GM12892 (cell line): ENCODE data around the gene RNF213.

ENCODE experiments used
- POLR2A ChIP-seq: IDR thresholded peaks from 2 replicates; pipeline ENCODE4 v1.6.1; 2011; ENCODE audit warnings: low read depth, low read length, control low read depth
- POLR2AphosphoS5 ChIP-seq: IDR thresholded peaks from 2 replicates; pipeline ENCODE4 v1.6.1; 2011; ENCODE audit warnings: low read depth, low read length, control low read depth
- TAF1 ChIP-seq: IDR thresholded peaks from 2 replicates; pipeline ENCODE4 v1.6.1; 2011; ENCODE audit warnings: low read depth, mild to moderate bottlenecking, control low read depth, low read length, borderline replicate concordance

DNA sequence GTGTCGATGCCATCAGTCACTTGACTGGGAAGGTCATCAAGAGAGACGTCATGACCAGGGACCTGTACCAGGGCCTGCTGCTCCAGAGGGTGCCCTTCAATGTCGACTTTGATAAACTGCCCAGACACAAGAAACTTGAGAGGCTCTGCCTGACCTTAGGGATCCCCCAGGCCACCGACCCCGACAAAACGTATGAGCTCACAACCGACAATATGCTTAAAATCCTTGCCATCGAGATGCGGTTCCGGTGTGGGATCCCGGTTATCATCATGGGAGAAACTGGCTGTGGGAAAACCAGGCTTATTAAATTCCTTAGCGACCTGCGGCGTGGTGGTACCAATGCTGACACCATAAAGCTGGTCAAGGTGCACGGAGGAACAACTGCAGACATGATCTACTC is 84.7 kb downstream of the RNF213 start:
- TF ChIP-seq POLR2AphosphoS5, result no peak
- no peak for TF ChIP-seq POLR2A
- TF ChIP-seq TAF1, result no peak
